ENCODE results near the gene FBXO17. TPM values are rescaled to one million over a fixed set of nuclear protein-coding genes. Genes with fewer than 3 reads are reported as not detected.

Gene FBXO17
- total RNA-seq, 1 donor from 2014 or later: 4.5 TPM

- FAIRE-seq: no peak
- no peak for DNase-seq (ENCODE audit: low spot score in 2 of 2)
Measured at GRCh38 chr19:38898788-38899446, 76.6 kb downstream of the FBXO17 start.

- no peak for DNase-seq (ENCODE audit: low spot score in 2 of 2)
- FAIRE-seq: no peak
Measured at GRCh38 chr19:38894968-38895367, 80.6 kb downstream of the FBXO17 start.

GRCh38 chr19:38893341-38893771, 82.2 kb downstream of the FBXO17 start:
- DNase-seq (ENCODE audit: low spot score in 2 of 2): no peak
- FAIRE-seq: no peak

GRCh38 chr19:38892841-38893240, 82.7 kb downstream of the FBXO17 start:
- no peak for FAIRE-seq
- no peak for DNase-seq (ENCODE audit: low spot score in 2 of 2)

GRCh38 chr19:38891771-38892170, 83.8 kb downstream of the FBXO17 start:
- FAIRE-seq: no peak
- DNase-seq (ENCODE audit: low spot score in 2 of 2): peak in 1 of 2 donors; percentile 67

Other genes starting within 250 kb of the FBXO17 start
- gene CAPN12, start 231.3 kb downstream of the FBXO17 start, total RNA-seq: under 0.01 TPM
- not detected for gene LGALS7, start 202.2 kb downstream of the FBXO17 start, total RNA-seq
- not detected for gene LGALS7B, start 186.5 kb downstream of the FBXO17 start, total RNA-seq
- under 0.01 TPM for gene LGALS4, start 162.8 kb downstream of the FBXO17 start, total RNA-seq
- gene ECH1, start 143.9 kb downstream of the FBXO17 start, total RNA-seq: 15.1 TPM
- gene HNRNPL, start 125.8 kb downstream of the FBXO17 start, total RNA-seq: 372 TPM
- gene RINL, start 97.5 kb downstream of the FBXO17 start, total RNA-seq: 5.3 TPM
- gene SIRT2, start 76.1 kb downstream of the FBXO17 start, total RNA-seq: 56.7 TPM
- gene NFKBIB, start 75.8 kb downstream of the FBXO17 start, total RNA-seq: 3.3 TPM
- gene CCER2, start 63.6 kb downstream of the FBXO17 start, total RNA-seq: 1.6 TPM
- 6.9 TPM for gene SARS2, start 45.0 kb downstream of the FBXO17 start, total RNA-seq
- gene MRPS12, start 44.8 kb downstream of the FBXO17 start, total RNA-seq: 17.1 TPM
- 8.6 TPM for gene FBXO27, start 56.8 kb upstream of the FBXO17 start, total RNA-seq
- not detected for gene ACP7, start 108.6 kb upstream of the FBXO17 start, total RNA-seq
- gene PAK4, start 150.0 kb upstream of the FBXO17 start, total RNA-seq: 0.82 TPM
- not detected for gene NCCRP1, start 221.2 kb upstream of the FBXO17 start, total RNA-seq
- gene SYCN, start 228.5 kb upstream of the FBXO17 start, total RNA-seq: not detected